Hepatocyte (in vitro differentiated cells): ENCODE data around the gene TSPAN9.

Experiments
- CTCF ChIP-seq: fragments of 200-600 bp; sonication (generic); IDR thresholded peaks from 2 replicates; pipeline ENCODE4 v1.5.1; 2016; ENCODE audit warnings: antibody characterized with exemption, mild to moderate bottlenecking; ENCODE audit not compliant: poor library complexity
- EZH2 ChIP-seq: fragments of 200-600 bp; sonication (generic); IDR thresholded peaks from 2 replicates; pipeline ENCODE4 v1.6.1; 2016; ENCODE audit warnings: antibody characterized with exemption, mild to moderate bottlenecking, borderline replicate concordance
- EZH2phosphoT487 ChIP-seq: fragments of 200-600 bp; sonication (generic); IDR thresholded peaks from one replicate; pipeline ENCODE4 v1.6.1; 2018; ENCODE audit warnings: antibody characterized with exemption, mild to moderate bottlenecking, low read depth, moderate library complexity; ENCODE audit not compliant: unreplicated experiment, severe bottlenecking

- TF ChIP-seq CTCF (no peak), EZH2 (no peak), EZH2phosphoT487 (no peak)
Observed at GRCh38 chr12:3298603-3299002, 221.4 kb downstream of the TSPAN9 start.
